Mesenchymal stem cell (in vitro differentiated cells and primary cell): Measurements from ENCODE around the gene FASTKD3.
A peak's percentile ranks its signal among the peaks of the same experiment; 100 is the strongest.

Experiments
- DNase-seq: peaks from one replicate; pipeline ENCODE4 v3.0.0-alpha.2; 2013
- H2AFZ ChIP-seq: one replicate; pipeline ENCODE4 v1.6.1; 2013; ENCODE audit warnings: low read depth, mild to moderate bottlenecking, control low read depth, inconsistent platforms, low read length, moderate library complexity
- H2AK5ac ChIP-seq: 2 replicates; pipeline ENCODE4 v1.6.1; 2013; ENCODE audit warnings: low read length, moderate library complexity, mild to moderate bottlenecking, inconsistent platforms; ENCODE audit not compliant: severe bottlenecking
- H2BK120ac ChIP-seq: one replicate; pipeline ENCODE4 v1.6.1; 2013; ENCODE audit warnings: low read depth, mild to moderate bottlenecking, inconsistent platforms, low read length, moderate library complexity
- H2BK12ac ChIP-seq, 2 experiments: one replicate each; pipeline ENCODE4 v1.6.1; 2013; ENCODE audit warnings: inconsistent platforms in 2 of 2, low read length in 2 of 2, mild to moderate bottlenecking in 2 of 2, moderate library complexity in 2 of 2, control low read depth in 1 of 2
- H2BK15ac ChIP-seq: one replicate; pipeline ENCODE4 v1.6.1; 2013; ENCODE audit warnings: mild to moderate bottlenecking, low read depth, inconsistent platforms; ENCODE audit not compliant: poor library complexity, severe bottlenecking
- H2BK5ac ChIP-seq: 2 replicates; pipeline ENCODE4 v1.6.1; 2013; ENCODE audit warnings: low read depth, mild to moderate bottlenecking, low read length, control low read depth, inconsistent platforms; ENCODE audit not compliant: poor library complexity, severe bottlenecking
- H3K14ac ChIP-seq, 2 experiments: one replicate each; pipeline ENCODE4 v1.6.1; 2013; ENCODE audit warnings: inconsistent platforms in 2 of 2, low read length in 2 of 2, control low read depth in 1 of 2, mild to moderate bottlenecking in 1 of 2, moderate library complexity in 1 of 2
- H3K18ac ChIP-seq, 2 experiments: one replicate each; pipeline ENCODE4 v1.6.1; 2013; ENCODE audit warnings: inconsistent platforms in 2 of 2, low read length in 2 of 2, control low read depth in 1 of 2, low read depth in 1 of 2, mild to moderate bottlenecking in 1 of 2
- H3K23ac ChIP-seq, 2 experiments: one replicate each; pipeline ENCODE4 v1.6.1; 2013; ENCODE audit warnings: inconsistent platforms in 2 of 2, low read length in 2 of 2, mild to moderate bottlenecking in 2 of 2, moderate library complexity in 2 of 2, control low read depth in 1 of 2
- H3K27ac ChIP-seq: 2 replicates; pipeline ENCODE4 v1.5.1; 2013; ENCODE audit warnings: mild to moderate bottlenecking, moderate library complexity, low read length, control low read depth, inconsistent platforms; ENCODE audit not compliant: poor library complexity, severe bottlenecking
- H3K27me3 ChIP-seq, 2 experiments: 2 replicates each; pipeline versions ENCODE4 v1.6.1 to v1.7.0; 2013; ENCODE audit warnings: low read length in 2 of 2, mild to moderate bottlenecking in 2 of 2, moderate library complexity in 2 of 2, control low read depth in 1 of 2, inconsistent platforms in 1 of 2; ENCODE audit not compliant: control insufficient read depth in 1 of 2, insufficient read depth in 1 of 2
- H3K36me3 ChIP-seq, 2 experiments: 2 replicates each; pipeline versions ENCODE4 v1.6.1 to v1.7.0; 2013; ENCODE audit warnings: low read length in 2 of 2, control low read depth in 1 of 2, inconsistent platforms in 1 of 2, low read depth in 1 of 2, mild to moderate bottlenecking in 1 of 2; ENCODE audit not compliant: insufficient read depth in 2 of 2, control insufficient read depth in 1 of 2
- H3K4ac ChIP-seq, 2 experiments: one replicate each; pipeline ENCODE4 v1.6.1; 2013; ENCODE audit warnings: inconsistent platforms in 2 of 2, low read length in 2 of 2, mild to moderate bottlenecking in 2 of 2, moderate library complexity in 2 of 2, control low read depth in 1 of 2, low read depth in 1 of 2
- H3K4me1 ChIP-seq: 2 replicates; pipeline ENCODE4 v1.6.1; 2013; ENCODE audit warnings: low read depth, low read length, control low read depth; ENCODE audit not compliant: control insufficient read depth, insufficient read depth
- H3K4me2 ChIP-seq: 2 replicates; pipeline ENCODE4 v1.6.1; 2013; ENCODE audit warnings: low read length, mild to moderate bottlenecking, inconsistent platforms; ENCODE audit not compliant: poor library complexity, severe bottlenecking
- H3K4me3 ChIP-seq, 2 experiments: 2 replicates each; pipeline versions ENCODE4 v1.5.1 to v1.7.0; 2013; ENCODE audit warnings: low read length in 2 of 2, mild to moderate bottlenecking in 2 of 2, control low read depth in 1 of 2, low read depth in 1 of 2; ENCODE audit not compliant: insufficient read depth in 1 of 2
- H3K79me1 ChIP-seq: replicated peaks from 2 replicates; pipeline ENCODE4 v1.6.1; 2013; ENCODE audit warnings: mild to moderate bottlenecking, control low read depth, low read length, inconsistent platforms; ENCODE audit not compliant: poor library complexity, severe bottlenecking
- H3K9ac ChIP-seq: 2 replicates; pipeline ENCODE4 v1.7.0; 2013; ENCODE audit warnings: mild to moderate bottlenecking, low read length, moderate library complexity
- H3K9me3 ChIP-seq: 2 replicates; pipeline ENCODE4 v1.7.0; 2013; ENCODE audit warnings: mild to moderate bottlenecking, low read length; ENCODE audit not compliant: control insufficient read depth
- H4K8ac ChIP-seq: one replicate; pipeline ENCODE4 v1.6.1; 2013; ENCODE audit warnings: inconsistent platforms, mild to moderate bottlenecking, low read length, moderate library complexity
- H4K91ac ChIP-seq: one replicate; pipeline ENCODE4 v1.6.1; 2013; ENCODE audit warnings: mild to moderate bottlenecking, low read length, inconsistent platforms
- WGBS: methylation state at CpG from one replicate; pipeline ENCODE4 v1.1.7; 2013; ENCODE audit warnings: mixed read lengths; 5-methylcytosine and 5-hydroxymethylcytosine counted together

The FASTKD3 gene

DNA sequence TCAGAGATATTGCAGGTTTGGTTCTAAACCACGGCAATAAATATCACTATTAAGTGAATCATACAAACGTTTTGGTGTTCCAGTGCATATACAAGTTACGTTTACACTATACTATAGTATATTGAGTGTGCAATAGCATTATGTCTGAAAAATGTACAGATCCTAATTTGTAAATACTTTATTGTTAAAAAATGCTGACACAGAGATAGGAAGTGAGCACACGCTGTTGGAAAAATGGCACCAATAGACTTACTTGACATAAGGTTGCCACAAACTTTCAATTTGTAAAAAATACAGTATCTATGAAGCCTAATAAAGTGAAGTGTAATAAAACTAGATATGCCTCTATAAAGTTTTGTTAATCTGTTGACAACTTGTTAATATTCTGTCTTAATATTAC is 33.8 kb downstream of the FASTKD3 start:
- H2AK5ac ChIP-seq = no peak overlapping the region
- peaks cover 4% of the 10 kb centered on the region for H3K4me1 ChIP-seq
- no peak overlapping the region for H3K4ac ChIP-seq
- H2AFZ ChIP-seq = no peak overlapping the region
- no peak overlapping the region for H3K4me3 ChIP-seq
- no peak for DNase-seq
- no peak overlapping the region for H4K8ac ChIP-seq
- no peak overlapping the region for H4K91ac ChIP-seq
- no peak overlapping the region for H2BK12ac ChIP-seq
- no peak overlapping the region for H3K4me2 ChIP-seq
- no peaks in the 10 kb centered on the region for H3K9me3 ChIP-seq
- no peak overlapping the region for H3K23ac ChIP-seq
- H3K9ac ChIP-seq = no peak overlapping the region
- peaks cover 6 to 10% of the 10 kb centered on the region in 2 experiments for H3K27me3 ChIP-seq
- WGBS = no CpG with 5 or more reads among the region's 4 CpGs
- H3K36me3 ChIP-seq = no peaks in the 10 kb centered on the region
- no peak overlapping the region for H3K27ac ChIP-seq
- H3K18ac ChIP-seq = no peak overlapping the region
- no peak overlapping the region for H2BK15ac ChIP-seq
- H3K14ac ChIP-seq = no peak overlapping the region
- H2BK5ac ChIP-seq = no peak overlapping the region
- no peak overlapping the region for H2BK120ac ChIP-seq
- H3K79me1 ChIP-seq = no peaks in the 10 kb centered on the region

GRCh38 chr5:7828269-7828668 is 40.6 kb downstream of the FASTKD3 start:
- Histone ChIP-seq H3K18ac (no peak overlapping the region), H3K4me1 (no peaks in the 10 kb centered on the region), H3K27me3 (peaks cover 25 to 31% of the 10 kb centered on the region in 2 experiments), H3K9ac (no peak overlapping the region), H3K23ac (no peak overlapping the region), H2AK5ac (no peak overlapping the region), H2BK120ac (no peak overlapping the region), H3K4me2 (no peak overlapping the region), H3K79me1 (no peaks in the 10 kb centered on the region), H2BK12ac (no peak overlapping the region), H2BK5ac (no peak overlapping the region), H2BK15ac (no peak overlapping the region), H4K91ac (no peak overlapping the region), H4K8ac (no peak overlapping the region), H3K14ac (no peak overlapping the region), H3K27ac (no peak overlapping the region), H3K4me3 (no peak overlapping the region), H2AFZ (no peak overlapping the region), H3K4ac (no peak overlapping the region), H3K9me3 (no peaks in the 10 kb centered on the region), H3K36me3 (no peaks in the 10 kb centered on the region)
- DNase-seq = no peak
- 78% methylated on average over 7 of the region's 10 CpGs for WGBS

DNA sequence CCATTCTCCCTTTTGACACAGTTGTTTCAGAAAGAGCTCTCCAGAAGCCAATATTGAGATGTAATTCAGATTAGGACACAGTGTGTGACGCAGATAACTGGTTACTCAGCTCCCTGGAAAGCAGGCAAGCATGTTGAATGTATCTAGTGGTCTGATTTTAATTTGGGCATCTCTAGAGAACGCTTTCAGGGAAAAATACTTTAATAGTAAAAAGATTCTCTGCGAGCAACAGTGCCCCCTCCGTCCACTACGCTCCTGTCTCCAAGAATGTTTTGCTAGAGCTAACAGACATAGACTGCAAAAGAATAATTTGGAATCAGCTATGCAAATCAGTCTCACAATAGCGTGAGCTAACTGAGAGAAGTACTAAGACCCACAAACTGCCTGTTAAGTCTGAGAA is 41.2 kb downstream of the FASTKD3 start:
- H2AFZ ChIP-seq = no peak overlapping the region
- no peak for DNase-seq
- H3K79me1 ChIP-seq = no peaks in the 10 kb centered on the region
- no peak overlapping the region for H2BK120ac ChIP-seq
- peak overlapping the region in 1 of 2 experiments; percentile 33 for H3K4me3 ChIP-seq
- H3K23ac ChIP-seq = no peak overlapping the region
- H3K9ac ChIP-seq = peak overlapping the region; percentile 56
- peaks cover 27 to 32% of the 10 kb centered on the region in 2 experiments for H3K27me3 ChIP-seq
- H3K18ac ChIP-seq = no peak overlapping the region
- H3K4me2 ChIP-seq = no peak overlapping the region
- no peaks in the 10 kb centered on the region for H3K36me3 ChIP-seq
- no peak overlapping the region for H2BK5ac ChIP-seq
- H3K14ac ChIP-seq = no peak overlapping the region
- no peak overlapping the region for H2BK15ac ChIP-seq
- WGBS = 84% methylated on average over 6 of the region's 6 CpGs
- H2AK5ac ChIP-seq = no peak overlapping the region
- no peak overlapping the region for H4K91ac ChIP-seq
- no peaks in the 10 kb centered on the region for H3K9me3 ChIP-seq
- H3K27ac ChIP-seq = no peak overlapping the region
- no peaks in the 10 kb centered on the region for H3K4me1 ChIP-seq
- no peak overlapping the region for H2BK12ac ChIP-seq
- no peak overlapping the region for H3K4ac ChIP-seq
- H4K8ac ChIP-seq = no peak overlapping the region

DNA sequence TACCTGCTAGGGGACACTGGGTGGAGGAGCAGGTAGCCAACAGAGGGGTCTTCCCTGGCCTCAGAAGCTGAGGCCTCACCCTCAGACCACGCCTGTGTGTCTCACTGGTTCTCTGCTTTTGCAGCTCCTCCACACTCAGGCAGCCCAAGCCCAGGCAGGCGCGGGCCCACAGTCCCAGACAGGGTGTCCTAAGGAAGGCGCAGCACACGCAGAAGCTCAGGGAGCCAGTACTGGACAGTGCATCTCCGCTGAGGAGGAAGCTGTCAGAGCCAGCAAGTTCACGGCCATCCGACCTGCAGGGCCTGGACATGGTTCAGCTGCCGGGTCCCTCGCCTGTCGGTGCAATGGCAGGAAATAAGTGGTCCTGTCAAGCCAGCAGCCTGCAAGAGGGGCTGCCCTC is 43.2 kb downstream of the FASTKD3 start:
- H3K9me3 ChIP-seq = no peaks in the 10 kb centered on the region
- WGBS = 84% methylated on average over 11 of the region's 11 CpGs

More for the DNA sequence above, 43.2 kb downstream of the FASTKD3 start:
- H2AK5ac ChIP-seq = no peak overlapping the region
- H3K79me1 ChIP-seq = no peaks in the 10 kb centered on the region
- no peak overlapping the region for H3K4me2 ChIP-seq
- no peak overlapping the region for H3K4ac ChIP-seq
- DNase-seq = no peak
- H3K18ac ChIP-seq = no peak overlapping the region
- H3K36me3 ChIP-seq = no peaks in the 10 kb centered on the region
- no peak overlapping the region for H2BK5ac ChIP-seq
- no peak overlapping the region for H3K27ac ChIP-seq
- no peak overlapping the region for H3K4me3 ChIP-seq
- peaks cover 28 to 34% of the 10 kb centered on the region in 2 experiments for H3K27me3 ChIP-seq
- H2BK12ac ChIP-seq = no peak overlapping the region
- no peak overlapping the region for H4K8ac ChIP-seq
- H2BK15ac ChIP-seq = no peak overlapping the region
- no peak overlapping the region for H3K9ac ChIP-seq
- no peak overlapping the region for H3K14ac ChIP-seq
- H2AFZ ChIP-seq = no peak overlapping the region
- no peak overlapping the region for H4K91ac ChIP-seq
- no peak overlapping the region for H2BK120ac ChIP-seq
- no peaks in the 10 kb centered on the region for H3K4me1 ChIP-seq
- H3K23ac ChIP-seq = no peak overlapping the region
